ENCODE measurements around the gene HTT. TPM values are rescaled to one million over a fixed set of nuclear protein-coding genes. Genes with fewer than 3 reads are reported as not detected.

HTT gene
- polyA plus RNA-seq, 2 of the 4 experiments (the other 2 are of a cell fraction), result 14.5 to 16.9 TPM

DNA sequence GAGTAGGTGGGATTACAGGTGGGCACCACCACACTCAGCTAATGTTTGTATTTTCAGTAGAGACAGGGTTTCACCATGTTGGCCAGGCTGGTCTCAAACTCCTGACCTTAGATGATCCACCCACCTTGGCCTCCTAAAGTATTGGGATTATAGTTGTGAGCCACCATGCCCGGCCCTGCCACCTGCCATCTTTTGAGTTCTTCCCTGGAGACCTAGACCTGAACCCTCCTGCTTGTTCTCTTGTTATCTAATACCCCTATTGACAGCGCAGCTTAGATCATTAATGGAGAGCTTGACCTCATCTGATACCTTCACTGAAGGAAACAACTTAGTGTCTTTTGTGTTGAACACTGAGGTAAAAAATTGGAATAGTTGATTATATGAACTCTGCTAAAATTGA lies 53.6 kb downstream of the HTT start (continued):
- TF ChIP-seq, protein P1, sequence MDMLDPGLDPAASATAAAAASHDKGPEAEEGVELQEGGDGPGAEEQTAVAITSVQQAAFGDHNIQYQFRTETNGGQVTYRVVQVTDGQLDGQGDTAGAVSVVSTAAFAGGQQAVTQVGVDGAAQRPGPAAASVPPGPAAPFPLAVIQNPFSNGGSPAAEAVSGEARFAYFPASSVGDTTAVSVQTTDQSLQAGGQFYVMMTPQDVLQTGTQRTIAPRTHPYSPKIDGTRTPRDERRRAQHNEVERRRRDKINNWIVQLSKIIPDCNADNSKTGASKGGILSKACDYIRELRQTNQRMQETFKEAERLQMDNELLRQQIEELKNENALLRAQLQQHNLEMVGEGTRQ (IDR thresholded peaks at IDR 0.05), result no peak

DNA sequence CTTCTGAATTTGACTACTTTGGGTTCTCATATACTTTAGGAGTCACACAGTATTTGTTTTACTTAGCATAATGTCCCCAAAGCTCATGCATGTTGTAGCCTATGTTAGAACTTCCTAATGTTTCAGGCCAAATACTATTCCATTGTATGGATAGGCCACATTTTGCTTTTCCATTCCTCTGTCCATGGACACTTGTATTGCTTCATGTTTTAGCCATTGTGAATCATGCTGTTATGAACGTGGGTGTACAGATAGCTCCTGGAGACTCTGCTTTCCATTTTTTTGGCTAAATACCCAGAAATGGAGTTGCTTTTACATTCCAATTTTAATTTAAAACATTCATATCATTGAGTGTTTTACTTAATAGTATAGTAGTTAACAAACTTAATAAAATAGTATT lies 54.5 kb downstream of the HTT start:
- H3K4me3 ChIP-seq, result no peak overlapping the region
- no peak for ATAC-seq
- FAIRE-seq, result no peak
- H3K4me1 ChIP-seq, result no peaks in the 10 kb centered on the region
- no peak for TF ChIP-seq ZNF302 (CRISPR knock-in tag; IDR thresholded peaks at IDR 0.05)
- TF ChIP-seq, protein P2, sequence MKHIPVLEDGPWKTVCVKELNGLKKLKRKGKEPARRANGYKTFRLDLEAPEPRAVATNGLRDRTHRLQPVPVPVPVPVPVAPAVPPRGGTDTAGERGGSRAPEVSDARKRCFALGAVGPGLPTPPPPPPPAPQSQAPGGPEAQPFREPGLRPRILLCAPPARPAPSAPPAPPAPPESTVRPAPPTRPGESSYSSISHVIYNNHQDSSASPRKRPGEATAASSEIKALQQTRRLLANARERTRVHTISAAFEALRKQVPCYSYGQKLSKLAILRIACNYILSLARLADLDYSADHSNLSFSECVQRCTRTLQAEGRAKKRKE (CRISPR knock-in tag; IDR thresholded peaks at IDR 0.05; ENCODE audit: low read depth), result no peak
- TF ChIP-seq, protein P3, sequence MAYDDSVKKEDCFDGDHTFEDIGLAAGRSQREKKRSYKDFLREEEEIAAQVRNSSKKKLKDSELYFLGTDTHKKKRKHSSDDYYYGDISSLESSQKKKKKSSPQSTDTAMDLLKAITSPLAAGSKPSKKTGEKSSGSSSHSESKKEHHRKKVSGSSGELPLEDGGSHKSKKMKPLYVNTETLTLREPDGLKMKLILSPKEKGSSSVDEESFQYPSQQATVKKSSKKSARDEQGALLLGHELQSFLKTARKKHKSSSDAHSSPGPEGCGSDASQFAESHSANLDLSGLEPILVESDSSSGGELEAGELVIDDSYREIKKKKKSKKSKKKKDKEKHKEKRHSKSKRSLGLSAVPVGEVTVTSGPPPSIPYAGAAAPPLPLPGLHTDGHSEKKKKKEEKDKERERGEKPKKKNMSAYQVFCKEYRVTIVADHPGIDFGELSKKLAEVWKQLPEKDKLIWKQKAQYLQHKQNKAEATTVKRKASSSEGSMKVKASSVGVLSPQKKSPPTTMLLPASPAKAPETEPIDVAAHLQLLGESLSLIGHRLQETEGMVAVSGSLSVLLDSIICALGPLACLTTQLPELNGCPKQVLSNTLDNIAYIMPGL (CRISPR knock-in tag; IDR thresholded peaks at IDR 0.05; ENCODE audit: borderline replicate concordance), result no peak
- TF ChIP-seq, protein P4, sequence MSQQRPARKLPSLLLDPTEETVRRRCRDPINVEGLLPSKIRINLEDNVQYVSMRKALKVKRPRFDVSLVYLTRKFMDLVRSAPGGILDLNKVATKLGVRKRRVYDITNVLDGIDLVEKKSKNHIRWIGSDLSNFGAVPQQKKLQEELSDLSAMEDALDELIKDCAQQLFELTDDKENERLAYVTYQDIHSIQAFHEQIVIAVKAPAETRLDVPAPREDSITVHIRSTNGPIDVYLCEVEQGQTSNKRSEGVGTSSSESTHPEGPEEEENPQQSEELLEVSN (IDR thresholded peaks at IDR 0.05; ENCODE audit: borderline replicate concordance, low read depth), result no peak
- TF ChIP-seq EHF (CRISPR knock-in tag; IDR thresholded peaks at IDR 0.05), result no peak
- no peak for TF ChIP-seq PHF8 (IDR thresholded peaks at IDR 0.05; ENCODE audit: borderline replicate concordance, low read depth)
- TF ChIP-seq, protein P5, sequence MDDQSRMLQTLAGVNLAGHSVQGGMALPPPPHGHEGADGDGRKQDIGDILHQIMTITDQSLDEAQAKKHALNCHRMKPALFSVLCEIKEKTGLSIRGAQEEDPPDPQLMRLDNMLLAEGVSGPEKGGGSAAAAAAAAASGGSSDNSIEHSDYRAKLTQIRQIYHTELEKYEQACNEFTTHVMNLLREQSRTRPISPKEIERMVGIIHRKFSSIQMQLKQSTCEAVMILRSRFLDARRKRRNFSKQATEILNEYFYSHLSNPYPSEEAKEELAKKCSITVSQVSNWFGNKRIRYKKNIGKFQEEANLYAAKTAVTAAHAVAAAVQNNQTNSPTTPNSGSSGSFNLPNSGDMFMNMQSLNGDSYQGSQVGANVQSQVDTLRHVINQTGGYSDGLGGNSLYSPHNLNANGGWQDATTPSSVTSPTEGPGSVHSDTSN (IDR thresholded peaks at IDR 0.05), result no peak
- TF ChIP-seq JUNB (IDR thresholded peaks at IDR 0.05), result no peak
- TF ChIP-seq MYC (IDR thresholded peaks at IDR 0.05; ENCODE audit: borderline replicate concordance, low read length), result no peak
- no peak for TF ChIP-seq CEBPB (IDR thresholded peaks at IDR 0.05)
- no peak for TF ChIP-seq TFCP2L1 (CRISPR knock-in tag; IDR thresholded peaks at IDR 0.05)
- no peak for TF ChIP-seq FOSB (CRISPR knock-in tag; IDR thresholded peaks at IDR 0.05)
- TF ChIP-seq RFX5 (IDR thresholded peaks at IDR 0.05), result no peak
- no peak for TF ChIP-seq KDM5A (IDR thresholded peaks at IDR 0.05)
- TF ChIP-seq CBX2 (IDR thresholded peaks at IDR 0.05; ENCODE audit: borderline replicate concordance, low read depth), result no peak
- TF ChIP-seq, protein P6, sequence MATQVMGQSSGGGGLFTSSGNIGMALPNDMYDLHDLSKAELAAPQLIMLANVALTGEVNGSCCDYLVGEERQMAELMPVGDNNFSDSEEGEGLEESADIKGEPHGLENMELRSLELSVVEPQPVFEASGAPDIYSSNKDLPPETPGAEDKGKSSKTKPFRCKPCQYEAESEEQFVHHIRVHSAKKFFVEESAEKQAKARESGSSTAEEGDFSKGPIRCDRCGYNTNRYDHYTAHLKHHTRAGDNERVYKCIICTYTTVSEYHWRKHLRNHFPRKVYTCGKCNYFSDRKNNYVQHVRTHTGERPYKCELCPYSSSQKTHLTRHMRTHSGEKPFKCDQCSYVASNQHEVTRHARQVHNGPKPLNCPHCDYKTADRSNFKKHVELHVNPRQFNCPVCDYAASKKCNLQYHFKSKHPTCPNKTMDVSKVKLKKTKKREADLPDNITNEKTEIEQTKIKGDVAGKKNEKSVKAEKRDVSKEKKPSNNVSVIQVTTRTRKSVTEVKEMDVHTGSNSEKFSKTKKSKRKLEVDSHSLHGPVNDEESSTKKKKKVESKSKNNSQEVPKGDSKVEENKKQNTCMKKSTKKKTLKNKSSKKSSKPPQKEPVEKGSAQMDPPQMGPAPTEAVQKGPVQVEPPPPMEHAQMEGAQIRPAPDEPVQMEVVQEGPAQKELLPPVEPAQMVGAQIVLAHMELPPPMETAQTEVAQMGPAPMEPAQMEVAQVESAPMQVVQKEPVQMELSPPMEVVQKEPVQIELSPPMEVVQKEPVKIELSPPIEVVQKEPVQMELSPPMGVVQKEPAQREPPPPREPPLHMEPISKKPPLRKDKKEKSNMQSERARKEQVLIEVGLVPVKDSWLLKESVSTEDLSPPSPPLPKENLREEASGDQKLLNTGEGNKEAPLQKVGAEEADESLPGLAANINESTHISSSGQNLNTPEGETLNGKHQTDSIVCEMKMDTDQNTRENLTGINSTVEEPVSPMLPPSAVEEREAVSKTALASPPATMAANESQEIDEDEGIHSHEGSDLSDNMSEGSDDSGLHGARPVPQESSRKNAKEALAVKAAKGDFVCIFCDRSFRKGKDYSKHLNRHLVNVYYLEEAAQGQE (IDR thresholded peaks at IDR 0.05), result no peak
- no peak for TF ChIP-seq MAZ (IDR thresholded peaks at IDR 0.05; ENCODE audit: borderline replicate concordance, low read depth, low read length)
- no peak for TF ChIP-seq RAD21 (conservative IDR thresholded peaks at IDR 0.05 in 1 of 2, IDR thresholded peaks at IDR 0.05 in 1 of 2)
- no peak for TF ChIP-seq HDAC2 (IDR thresholded peaks at IDR 0.05)
- TF ChIP-seq CBX8 (IDR thresholded peaks at IDR 0.05), result no peak
- WGBS (ENCODE audit: missing lambda C conversion rate), result 84% methylated on average over 1 of the region's 1 CpG
- no peaks in the 10 kb centered on the region for H3K9me3 ChIP-seq
- POLR2A ChIA-PET, result no interaction called here
- CTCF ChIA-PET, result interaction anchor here (2.9 kb wide), 1 partner anchor 22 kb away, joined by 12 read pairs; no protein-coding TSS in a partner anchor
- H3K4me2 ChIP-seq, result no peak overlapping the region
- no peak overlapping the region for H3K27ac ChIP-seq
- DNase-seq (ENCODE audit: low read depth in 1 of 2, low spot score in 1 of 2), result no peak
